ENCODE results near the gene VPS50. TPM values are rescaled to one million over a fixed set of nuclear protein-coding genes. Genes with fewer than 3 reads are reported as not detected.

VPS50 gene
- total RNA-seq: 33.8 TPM
- polyA plus RNA-seq (ENCODE audit: insufficient read depth, low read depth, low replicate concordance): 12.9 TPM
- long read RNA-seq, donor 1, partial matches to known transcripts: 0 of 1 reads
- long read RNA-seq, donor 1, other reads (novel, unspliced or antisense): 0 of 1 reads
- long read RNA-seq, donor 2: 0 reads
- long read RNA-seq, donor 3, partial matches to known transcripts: 0 of 1 reads
- long read RNA-seq, donor 3, other reads (novel, unspliced or antisense): 0 of 1 reads
- long read RNA-seq, donor 4: 0 reads
- long read RNA-seq, donor 5: 0 reads
- long read RNA-seq, donor 6, partial matches to known transcripts: 0 of 2 reads
- long read RNA-seq, donor 6, other reads (novel, unspliced or antisense): 0 of 2 reads
- long read RNA-seq, donor 7, full-length matches to known transcripts: 7 of 18 reads
- long read RNA-seq, donor 7, partial matches to known transcripts: 5 of 18 reads
- long read RNA-seq, donor 7, other reads (novel, unspliced or antisense): 6 of 18 reads
- long read RNA-seq, donor 8, partial matches to known transcripts: 0 of 1 reads
- long read RNA-seq, donor 8, other reads (novel, unspliced or antisense): 0 of 1 reads
- long read RNA-seq, donor 9: 0 reads
- long read RNA-seq, donor 10, partial matches to known transcripts: 0 of 2 reads
- long read RNA-seq, donor 10, other reads (novel, unspliced or antisense): 0 of 2 reads

GRCh38 chr7:93231799-93232672 is at the start of gene VPS50:
TSS of gene VPS50 (plus strand) at chr7:93232366. CDS start at chr7:93232468, 102 bp downstream.
- FAIRE-seq: peak; percentile 91
- H3K9ac ChIP-seq (ENCODE audit: low read length in 3 of 3): peak within 1 kb of the TSS; percentile 71 to 99 (median 96)
- no peaks in the 10 kb centered on the region for H3K9me3 ChIP-seq (ENCODE audit: control insufficient read depth in 2 of 3, insufficient read depth in 1 of 3, low read length in 3 of 3)
- H3K27ac ChIP-seq (ENCODE audit: low read depth in 2 of 2, low read length in 2 of 2): peak within 1 kb of the TSS; percentile 79 to 81
- H3K4me1 ChIP-seq (ENCODE audit: control insufficient read depth in 2 of 3, insufficient read depth in 2 of 3, low read depth in 1 of 3, low read length in 3 of 3): peaks cover 0 to 4% (median 0%) of the 10 kb centered on the region in 3 donors
- intact Hi-C loops (cut with DNase I): no loop called here
- TF ChIP-seq CTCF (IDR thresholded peaks at IDR 0.05; ENCODE audit: borderline replicate concordance, extremely low read depth, insufficient read depth): no peak
- peak; percentile 96 to 99 (median 98) for DNase-seq
- H3K27me3 ChIP-seq (ENCODE audit: control insufficient read depth, insufficient read depth, low read length): no peaks in the 10 kb centered on the region
- no peaks in the 10 kb centered on the region for H3K36me3 ChIP-seq (ENCODE audit: control insufficient read depth in 2 of 3, insufficient read depth in 3 of 3, low read length in 3 of 3)
- peak within 1 kb of the TSS; percentile 89 to 100 (median 100) for H3K4me3 ChIP-seq (ENCODE audit: low read length in 3 of 3)

- FAIRE-seq (no peak), DNase-seq (no peak)
- intact Hi-C loops (cut with DNase I): no loop called here
- Histone ChIP-seq H3K27me3 (ENCODE audit: control insufficient read depth, insufficient read depth, low read length) (no peaks in the 10 kb centered on the region), H3K36me3 (ENCODE audit: control insufficient read depth in 2 of 3, insufficient read depth in 3 of 3, low read length in 3 of 3) (no peaks in the 10 kb centered on the region), H3K9ac (ENCODE audit: low read length in 3 of 3) (no peak overlapping the region), H3K4me3 (ENCODE audit: low read length in 3 of 3) (no peak overlapping the region), H3K4me1 (ENCODE audit: control insufficient read depth in 2 of 3, insufficient read depth in 2 of 3, low read depth in 1 of 3, low read length in 3 of 3) (no peaks in the 10 kb centered on the region), H3K9me3 (ENCODE audit: control insufficient read depth in 2 of 3, insufficient read depth in 1 of 3, low read length in 3 of 3) (no peaks in the 10 kb centered on the region), H3K27ac (ENCODE audit: low read depth in 2 of 2, low read length in 2 of 2) (no peak overlapping the region)
- TF ChIP-seq CTCF (IDR thresholded peaks at IDR 0.05; ENCODE audit: borderline replicate concordance, extremely low read depth, insufficient read depth): no peak
Measured at GRCh38 chr7:93185303-93186027, 46.7 kb upstream of the VPS50 start.

- H3K4me1 ChIP-seq (ENCODE audit: control insufficient read depth in 2 of 3, insufficient read depth in 2 of 3, low read depth in 1 of 3, low read length in 3 of 3): no peaks in the 10 kb centered on the region
- H3K9me3 ChIP-seq (ENCODE audit: control insufficient read depth in 2 of 3, insufficient read depth in 1 of 3, low read length in 3 of 3): no peaks in the 10 kb centered on the region
- H3K27me3 ChIP-seq (ENCODE audit: control insufficient read depth, insufficient read depth, low read length): no peaks in the 10 kb centered on the region
- no peak overlapping the region for H3K9ac ChIP-seq (ENCODE audit: low read length in 3 of 3)
- TF ChIP-seq CTCF (IDR thresholded peaks at IDR 0.05; ENCODE audit: borderline replicate concordance, extremely low read depth, insufficient read depth): no peak
- no peak for DNase-seq
- no peaks in the 10 kb centered on the region for H3K36me3 ChIP-seq (ENCODE audit: control insufficient read depth in 2 of 3, insufficient read depth in 3 of 3, low read length in 3 of 3)
- no peak overlapping the region for H3K27ac ChIP-seq (ENCODE audit: low read depth in 2 of 2, low read length in 2 of 2)
- FAIRE-seq: no peak
- H3K4me3 ChIP-seq (ENCODE audit: low read length in 3 of 3): no peak overlapping the region
- intact Hi-C loops (cut with DNase I): no loop called here
Measured at GRCh38 chr7:93188870-93189634, 43.1 kb upstream of the VPS50 start.

Data from kidney (tissue), 22 donors.